ENCODE measurements around the gene RBM27.
"Not testable (repeated sequence)": the region's sequence is repeated elsewhere in the genome, so short reads cannot be mapped to it uniquely, and the experiment has no call there.

DNA sequence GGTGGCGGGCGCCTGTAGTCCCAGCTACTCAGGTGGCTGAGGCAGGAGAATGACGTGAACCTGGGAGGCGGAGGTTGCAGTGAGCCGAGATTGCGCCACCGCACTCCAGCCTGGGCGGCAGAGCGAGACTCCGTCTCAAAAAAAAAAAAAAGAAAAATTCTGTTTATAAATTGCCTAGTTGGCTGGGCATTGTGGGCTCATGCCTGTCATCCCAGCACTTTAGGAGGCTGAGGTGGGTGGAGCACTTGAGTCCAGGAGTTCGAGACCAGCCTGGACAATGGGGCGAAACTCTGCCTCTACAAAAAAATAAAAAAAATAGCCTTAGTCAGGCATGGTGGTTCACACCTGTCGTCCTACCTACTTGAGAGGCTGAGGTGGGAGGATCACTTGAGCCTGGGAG, 7.4 kb downstream of the RBM27 start:
- TF ChIP-seq CTCF (conservative IDR thresholded peaks at IDR 0.05; ENCODE audit: low read depth, low read length); EZH2phosphoT487 (IDR thresholded peaks at IDR 0.05; ENCODE audit: borderline replicate concordance, low read length): not testable (repeated sequence)
